HCT116 (cell line): ENCODE measurements around the gene COL4A1. TPM values are rescaled to one million over a fixed set of nuclear protein-coding genes. Genes with fewer than 3 reads are reported as not detected.

Experiments
- ATAC-seq: fragments of 200-7000 bp; cut with Tn5 transposase; 2 replicates; pipeline ENCODE4 v1.9.1; 2020; ENCODE audit warnings: mild to moderate bottlenecking, moderate library complexity
- BruUV-seq: library from RNA; stranded (reverse); fragments of 400-500 nt; replicated peaks from 2 replicates; lab custom pipeline; 2021; lab: Mats Ljungman, UMichigan
- CTCF ChIA-PET: fragments of 300-600 bp; sonication (Branson Sonifier 250); formaldehyde crosslinking; loops from one replicate; lab custom pipeline; 2021; ENCODE audit warnings: antibody characterized with exemption; lab: Charles Lee
- POLR2A ChIA-PET: fragments of 300-600, 350-600 bp; sonication (Branson Sonifier 250); formaldehyde crosslinking; loops from one replicate; lab custom pipeline; 2021; ENCODE audit warnings: antibody characterized with exemption; lab: Charles Lee
- RAD21 ChIA-PET, 2 experiments: fragments of 300-600 bp; sonication (Branson Sonifier 250); formaldehyde crosslinking; loops; one replicate each; lab custom pipeline; 2023; ENCODE audit warnings: low total read pairs in 2 of 2; ENCODE audit not compliant: uncharacterized antibody in 2 of 2, unreplicated experiment in 2 of 2, low non-redundant PET in 1 of 2; lab: Charles Lee
- DNase-seq: peaks from one replicate; pipeline ENCODE4 v3.0.0-alpha.2; 2010; ENCODE audit warnings: low read depth, low spot score
- H2AFZ ChIP-seq: fragments of 200-600 bp; shearing (Covaris generic), sonication (generic); 2 replicates; pipeline ENCODE4 v1.6.1; 2017; ENCODE audit warnings: low read depth, mixed run types, mixed read lengths, antibody characterized with exemption, low read length; ENCODE audit not compliant: poor library complexity, severe bottlenecking
- H3K27ac ChIP-seq: 2 replicates; pipeline ENCODE4 v1.5.1; 2012; ENCODE audit warnings: low read depth, low read length
- H3K27me3 ChIP-seq: fragments of 200-600 bp; sonication (generic); 2 replicates; pipeline ENCODE4 v1.6.1; 2016; ENCODE audit warnings: mixed run types, low read length, mixed read lengths; ENCODE audit not compliant: insufficient read depth
- H3K36me3 ChIP-seq, 2 experiments: fragments of 200-500 bp in 1 of 2; fragments of 200-600 bp in 1 of 2; sonication (Bioruptor generic) in 1 of 2; sonication (generic) in 1 of 2; 2 replicates each; pipeline versions ENCODE4 v1.5.1 to v1.6.1; 2014 to 2016; ENCODE audit warnings: low read length in 2 of 2, inconsistent platforms in 1 of 2, mixed read lengths in 1 of 2, mixed run types in 1 of 2; ENCODE audit not compliant: insufficient read depth in 2 of 2, control insufficient read depth in 1 of 2
- H3K4me1 ChIP-seq, 2 experiments: fragments of 200-600 bp in 1 of 2; sonication (generic) in 1 of 2; 2 replicates each; pipeline versions ENCODE4 v1.5.1 to v1.6.1; 2012 to 2017; ENCODE audit warnings: low read length in 2 of 2, inconsistent platforms in 1 of 2, mild to moderate bottlenecking in 1 of 2, mixed read lengths in 1 of 2, mixed run types in 1 of 2, moderate library complexity in 1 of 2; ENCODE audit not compliant: insufficient read depth in 2 of 2, control insufficient read depth in 1 of 2
- H3K4me2 ChIP-seq: fragments of 200-600 bp; sonication (generic); 2 replicates; pipeline ENCODE4 v1.6.1; 2017; ENCODE audit warnings: mixed run types, low read length, mixed read lengths
- H3K4me3 ChIP-seq, 2 experiments: fragments of 200-600 bp in 1 of 2; sonication (generic) in 1 of 2; replicated peaks in 1 of 2; 2 replicates each; pipeline ENCODE4 v1.5.1; 2011 to 2016; ENCODE audit warnings: low read length in 2 of 2, control low read depth in 1 of 2, low read depth in 1 of 2, mild to moderate bottlenecking in 1 of 2, mixed read lengths in 1 of 2, mixed run types in 1 of 2
- H3K79me2 ChIP-seq: fragments of 200-600 bp; sonication (generic); 2 replicates; pipeline ENCODE4 v1.6.1; 2017; ENCODE audit warnings: mild to moderate bottlenecking, mixed run types, low read length, moderate library complexity, mixed read lengths; ENCODE audit not compliant: insufficient read depth
- H3K9ac ChIP-seq: fragments of 200-600 bp; sonication (generic); 2 replicates; pipeline ENCODE4 v1.6.1; 2016; ENCODE audit warnings: low read length, mixed read lengths
- H3K9me2 ChIP-seq: fragments of 200-600 bp; sonication (generic), shearing (Covaris generic); 2 replicates; pipeline ENCODE4 v1.6.1; 2017; ENCODE audit warnings: mixed run types, mild to moderate bottlenecking, moderate library complexity; ENCODE audit not compliant: insufficient read depth
- H3K9me3 ChIP-seq, 2 experiments: fragments of 200-500 bp in 1 of 2; fragments of 200-600 bp in 1 of 2; sonication (Bioruptor generic) in 1 of 2; sonication (generic) in 1 of 2; 2 replicates each; pipeline ENCODE4 v1.6.1; 2014 to 2017; ENCODE audit warnings: low read length in 2 of 2, mixed read lengths in 2 of 2, inconsistent platforms in 1 of 2, low read depth in 1 of 2, mild to moderate bottlenecking in 1 of 2, mixed run types in 1 of 2, moderate library complexity in 1 of 2; ENCODE audit not compliant: control insufficient read depth in 1 of 2, insufficient read depth in 1 of 2
- H4K20me1 ChIP-seq: fragments of 200-600 bp; sonication (generic), shearing (Covaris generic); 2 replicates; pipeline ENCODE4 v1.6.1; 2017; ENCODE audit warnings: mixed run types, mild to moderate bottlenecking, moderate library complexity; ENCODE audit not compliant: insufficient read depth
- CEBPB ChIP-seq: IDR thresholded peaks from 2 replicates; pipeline ENCODE4 v1.6.1; 2012; ENCODE audit warnings: low read depth
- CTCF ChIP-seq, 3 experiments: fragments of 200-600 bp in 1 of 3; sonication (generic) in 1 of 3; IDR thresholded peaks in 2 of 3; conservative IDR thresholded peaks in 1 of 3; 2 replicates each; pipeline ENCODE4 v1.5.1; 2012 to 2017; ENCODE audit warnings: low read depth in 2 of 3, low read length in 2 of 3, antibody characterized with exemption in 1 of 3, borderline replicate concordance in 1 of 3, control low read depth in 1 of 3, mild to moderate bottlenecking in 1 of 3, mixed read lengths in 1 of 3, mixed run types in 1 of 3, moderate library complexity in 1 of 3; ENCODE audit not compliant: insufficient read depth in 1 of 3
- ELF1 ChIP-seq: IDR thresholded peaks from 2 replicates; pipeline ENCODE4 v1.6.1; 2012; ENCODE audit warnings: low read depth, borderline replicate concordance
- EZH2 ChIP-seq: fragments of 200-600 bp; sonication (generic); IDR thresholded peaks from 2 replicates; pipeline ENCODE4 v1.6.1; 2017; ENCODE audit warnings: antibody characterized with exemption, mixed run types
- JUND ChIP-seq: IDR thresholded peaks from 2 replicates; pipeline ENCODE4 v1.6.1; 2012
- MAX ChIP-seq: IDR thresholded peaks from 2 replicates; pipeline ENCODE4 v1.6.1; 2012
- POLR2A ChIP-seq: IDR thresholded peaks from 2 replicates; pipeline ENCODE4 v1.7.0; 2011; ENCODE audit warnings: borderline replicate concordance; ENCODE audit not compliant: insufficient read depth, insufficient read length; ENCODE audit errors: extremely low read depth
- POLR2AphosphoS5 ChIP-seq: IDR thresholded peaks from 2 replicates; pipeline ENCODE4 v1.6.1; 2011; ENCODE audit warnings: mild to moderate bottlenecking, low read depth, low read length, moderate library complexity
- RAD21 ChIP-seq: IDR thresholded peaks from 2 replicates; pipeline ENCODE4 v1.6.1; 2012; ENCODE audit warnings: low read depth, mild to moderate bottlenecking
- REST ChIP-seq: IDR thresholded peaks from 2 replicates; pipeline ENCODE4 v1.6.1; 2012; ENCODE audit warnings: low read depth
- YY1 ChIP-seq: IDR thresholded peaks from 2 replicates; pipeline ENCODE4 v1.6.1; 2011; ENCODE audit warnings: low read length, low read depth, moderate library complexity, mild to moderate bottlenecking; ENCODE audit not compliant: insufficient replicate concordance; ENCODE audit errors: extremely low read depth
- ZBTB33 ChIP-seq: IDR thresholded peaks from 2 replicates; pipeline ENCODE4 v1.6.1; 2011; ENCODE audit warnings: mild to moderate bottlenecking, low read length, moderate library complexity; ENCODE audit not compliant: insufficient replicate concordance; ENCODE audit errors: extremely low read depth
- ZFX ChIP-seq: fragments of 450-650 bp; IDR thresholded peaks from 2 replicates; pipeline ENCODE4 v1.6.1; 2017
- intact Hi-C: fragments of 100-400 bp; cut with micrococcal nuclease; formaldehyde crosslinking; loops from 2 replicates; pipeline ENCODE4 v1.10.0; 2022
- total RNA-seq: library from RNA; stranded (reverse); gene quantifications from one replicate; pipeline ENCODE4 v1.2.1, GENCODE V29; 2021; ENCODE audit not compliant: unreplicated experiment

COL4A1 gene
- total RNA-seq, 1 experiment from 2014 or later: 0.57 TPM

GRCh38 chr13:110268061-110268460, 38.9 kb downstream of the COL4A1 start (continued):
- TF ChIP-seq ELF1: no peak

GRCh38 chr13:110266983-110267382, 40.0 kb downstream of the COL4A1 start:
- no peak overlapping the region for H3K4me2 ChIP-seq
- no peak for TF ChIP-seq MAX
- no peak for TF ChIP-seq EZH2
- TF ChIP-seq JUND: no peak
- no peak for TF ChIP-seq POLR2A
- TF ChIP-seq REST: no peak; the same call in 1 of the 2 replicates
- TF ChIP-seq ZBTB33: no peak
- TF ChIP-seq RAD21: no peak
- TF ChIP-seq ZFX: no peak
- no peak for TF ChIP-seq CTCF (IDR thresholded peaks at IDR 0.05 in 2 of 3, conservative IDR thresholded peaks at IDR 0.05 in 1 of 3; ENCODE audit: borderline replicate concordance in 1 of 3, insufficient read depth in 1 of 3, low read depth in 2 of 3, low read length in 2 of 3)
- TF ChIP-seq YY1: no peak
- no peak for TF ChIP-seq POLR2AphosphoS5
- no peak for TF ChIP-seq CEBPB
- TF ChIP-seq, all 23 proteins: peak for 0
- intact Hi-C loops: no loop called here
- ChIA-PET CTCF (interaction anchor here (1.2 kb wide), 1 partner anchor 19 kb away, joined by 4 read pairs; no protein-coding TSS in a partner anchor), RAD21 (no interaction called here), POLR2A (no interaction called here)
- no peaks in the 10 kb centered on the region for H3K4me1 ChIP-seq
- H3K9ac ChIP-seq: no peak overlapping the region
- H4K20me1 ChIP-seq: no peaks in the 10 kb centered on the region
- no peak overlapping the region for H3K27ac ChIP-seq
- no TSS peak for BruUV-seq
- H3K79me2 ChIP-seq: no peaks in the 10 kb centered on the region
- no peaks in the 10 kb centered on the region; the same call in 1 of the 2 replicates for H3K27me3 ChIP-seq
- DNase-seq: no peak
- no peaks in the 10 kb centered on the region for H3K36me3 ChIP-seq
- no peaks in the 10 kb centered on the region for H3K9me3 ChIP-seq
- no peaks in the 10 kb centered on the region for H3K9me2 ChIP-seq
- no peak overlapping the region for H2AFZ ChIP-seq
- H3K4me3 ChIP-seq: no peak overlapping the region
- no peak for ATAC-seq
